Skeletal muscle tissue (tissue), 4 donors: ENCODE measurements around the gene DNAJB8. TPM values are rescaled to one million over a fixed set of nuclear protein-coding genes. Genes with fewer than 3 reads are reported as not detected.
A peak's percentile ranks its signal among the peaks of the same experiment; 100 is the strongest.

Source experiments
- H3K27ac ChIP-seq: one replicate; pipeline ENCODE4 v1.7.0; 2013; ENCODE audit warnings: mild to moderate bottlenecking, low read depth, low read length, inconsistent platforms
- H3K27me3 ChIP-seq, 3 donors: one replicate each; pipeline ENCODE4 v1.7.0; 2013; ENCODE audit warnings: low read length in 3 of 3; ENCODE audit not compliant: control insufficient read depth in 3 of 3, insufficient read depth in 3 of 3
- H3K36me3 ChIP-seq, 3 donors: one replicate each; pipeline ENCODE4 v1.7.0; 2013; ENCODE audit warnings: low read length in 3 of 3; ENCODE audit not compliant: control insufficient read depth in 3 of 3, insufficient read depth in 3 of 3
- H3K4me1 ChIP-seq, 3 donors: one replicate each; pipeline ENCODE4 v1.7.0; 2013; ENCODE audit warnings: low read length in 3 of 3, mild to moderate bottlenecking in 3 of 3; ENCODE audit not compliant: control insufficient read depth in 3 of 3, insufficient read depth in 3 of 3
- H3K4me3 ChIP-seq, 3 donors: one replicate each; pipeline ENCODE4 v1.7.0; 2013; ENCODE audit warnings: low read length in 3 of 3
- H3K9ac ChIP-seq, 3 donors: one replicate each; pipeline ENCODE4 v1.7.0; 2013; ENCODE audit warnings: low read length in 3 of 3, mild to moderate bottlenecking in 3 of 3, moderate library complexity in 2 of 3, low read depth in 1 of 3
- H3K9me3 ChIP-seq, 3 donors: one replicate each; pipeline ENCODE4 v1.7.0; 2013; ENCODE audit warnings: low read length in 3 of 3; ENCODE audit not compliant: control insufficient read depth in 3 of 3
- total RNA-seq: library from RNA; depleted of rRNA; stranded (reverse); fragments of >200 nt; gene quantifications from one replicate; pipeline ENCODE4 v1.2.3, GENCODE V29; 2014
- donor health status: Osteomylitis.

DNAJB8 gene
- total RNA-seq, 1 donor from 2014 or later, result not detected

GRCh38 chr3:128495435-128495970 lies 28.8 kb upstream of the DNAJB8 start:
- Histone ChIP-seq H3K27me3 (peaks cover 86 to 88% (median 88%) of the 10 kb centered on the region in 3 donors), H3K36me3 (peaks cover 0 to 2% (median 0%) of the 10 kb centered on the region in 3 donors), H3K9ac (no peak overlapping the region), H3K4me3 (no peak overlapping the region), H3K9me3 (no peaks in the 10 kb centered on the region), H3K4me1 (peaks cover 13 to 29% (median 25%) of the 10 kb centered on the region in 3 donors), H3K27ac (no peak overlapping the region)

DNA sequence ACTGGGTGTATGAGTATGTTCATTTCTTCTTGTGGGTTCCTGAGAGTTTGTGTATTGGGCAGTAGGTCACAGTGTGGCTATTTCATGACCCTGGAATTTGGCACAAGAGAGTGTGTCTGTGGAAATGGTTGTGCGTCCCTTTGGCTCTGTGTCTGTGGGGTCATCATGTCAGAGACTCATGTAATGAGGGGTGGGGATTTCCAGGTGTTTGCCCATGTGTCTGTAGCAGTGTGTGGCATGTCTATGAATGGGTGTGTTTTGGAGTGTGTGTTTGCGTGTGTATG lies 27.6 kb upstream of the DNAJB8 start:
- H3K4me1 ChIP-seq, result peaks cover 25 to 41% (median 34%) of the 10 kb centered on the region in 3 donors
- no peak overlapping the region for H3K9ac ChIP-seq
- peaks cover 91 to 92% (median 92%) of the 10 kb centered on the region in 3 donors for H3K27me3 ChIP-seq
- no peak overlapping the region for H3K4me3 ChIP-seq
- H3K27ac ChIP-seq, result no peak overlapping the region
- no peaks in the 10 kb centered on the region for H3K9me3 ChIP-seq
- peaks cover 0 to 2% (median 0%) of the 10 kb centered on the region in 3 donors for H3K36me3 ChIP-seq

- Histone ChIP-seq H3K9ac (no peak overlapping the region), H3K4me3 (no peak overlapping the region), H3K36me3 (peaks cover 0 to 2% (median 0%) of the 10 kb centered on the region in 3 donors), H3K4me1 (peaks cover 26 to 44% (median 37%) of the 10 kb centered on the region in 3 donors), H3K9me3 (no peaks in the 10 kb centered on the region), H3K27ac (no peak overlapping the region), H3K27me3 (peaks cover 91 to 92% (median 91%) of the 10 kb centered on the region in 3 donors)
These were observed 27.1 kb upstream of the DNAJB8 start for GRCh38 chr3:128493570-128494366.

GRCh38 chr3:128492671-128493569 lies 26.2 kb upstream of the DNAJB8 start, which contains the start of gene GATA2:
GATA2 (minus strand) TSS chr3:128493201; CDS start chr3:128487031, 6,170 bp downstream.
- Histone ChIP-seq H3K4me1 (peaks cover 34 to 50% (median 42%) of the 10 kb centered on the region in 3 donors), H3K9me3 (no peaks in the 10 kb centered on the region), H3K9ac (peak within 1 kb of the TSS in 1 of 3 donors; percentile 23), H3K36me3 (peaks cover 0 to 2% (median 0%) of the 10 kb centered on the region in 3 donors), H3K27ac (no peak within 1 kb of the TSS), H3K4me3 (peak within 1 kb of the TSS in 2 of 3 donors; percentile 26 to 35), H3K27me3 (peaks cover 92 to 94% (median 92%) of the 10 kb centered on the region in 3 donors)

- H3K36me3 ChIP-seq, result peaks cover 0 to 2% (median 0%) of the 10 kb centered on the region in 3 donors
- H3K4me1 ChIP-seq, result peaks cover 33 to 53% (median 44%) of the 10 kb centered on the region in 3 donors
- H3K9ac ChIP-seq, result peak overlapping the region in 2 of 3 donors; percentile 23 to 25
- H3K27me3 ChIP-seq, result peaks cover 93 to 96% (median 96%) of the 10 kb centered on the region in 3 donors
- peak overlapping the region in 2 of 3 donors; percentile 26 to 35 for H3K4me3 ChIP-seq
- no peaks in the 10 kb centered on the region for H3K9me3 ChIP-seq
- H3K27ac ChIP-seq, result no peak overlapping the region
These were observed 25.4 kb upstream of the DNAJB8 start for GRCh38 chr3:128491941-128492670.

DNA sequence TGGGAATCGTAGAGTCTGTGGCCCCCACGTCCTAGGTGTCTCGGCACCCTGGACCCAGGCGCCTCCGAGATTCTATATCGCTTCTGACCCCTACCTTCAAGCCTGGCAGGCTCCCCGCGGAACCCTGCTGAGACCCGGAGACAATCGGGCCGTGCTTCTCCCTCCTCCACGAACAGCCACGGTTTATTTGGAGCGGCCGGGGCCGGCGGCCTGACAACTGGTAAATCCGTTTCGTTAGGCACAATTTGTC lies 24.9 kb upstream of the DNAJB8 start:
- H3K9me3 ChIP-seq, result no peaks in the 10 kb centered on the region
- peak overlapping the region in 1 of 3 donors; percentile 25 for H3K9ac ChIP-seq
- H3K27ac ChIP-seq, result no peak overlapping the region
- peaks cover 93 to 96% (median 96%) of the 10 kb centered on the region in 3 donors for H3K27me3 ChIP-seq
- H3K4me3 ChIP-seq, result no peak overlapping the region
- H3K4me1 ChIP-seq, result peaks cover 33 to 53% (median 44%) of the 10 kb centered on the region in 3 donors
- peaks cover 0 to 2% (median 0%) of the 10 kb centered on the region in 3 donors for H3K36me3 ChIP-seq

DNA sequence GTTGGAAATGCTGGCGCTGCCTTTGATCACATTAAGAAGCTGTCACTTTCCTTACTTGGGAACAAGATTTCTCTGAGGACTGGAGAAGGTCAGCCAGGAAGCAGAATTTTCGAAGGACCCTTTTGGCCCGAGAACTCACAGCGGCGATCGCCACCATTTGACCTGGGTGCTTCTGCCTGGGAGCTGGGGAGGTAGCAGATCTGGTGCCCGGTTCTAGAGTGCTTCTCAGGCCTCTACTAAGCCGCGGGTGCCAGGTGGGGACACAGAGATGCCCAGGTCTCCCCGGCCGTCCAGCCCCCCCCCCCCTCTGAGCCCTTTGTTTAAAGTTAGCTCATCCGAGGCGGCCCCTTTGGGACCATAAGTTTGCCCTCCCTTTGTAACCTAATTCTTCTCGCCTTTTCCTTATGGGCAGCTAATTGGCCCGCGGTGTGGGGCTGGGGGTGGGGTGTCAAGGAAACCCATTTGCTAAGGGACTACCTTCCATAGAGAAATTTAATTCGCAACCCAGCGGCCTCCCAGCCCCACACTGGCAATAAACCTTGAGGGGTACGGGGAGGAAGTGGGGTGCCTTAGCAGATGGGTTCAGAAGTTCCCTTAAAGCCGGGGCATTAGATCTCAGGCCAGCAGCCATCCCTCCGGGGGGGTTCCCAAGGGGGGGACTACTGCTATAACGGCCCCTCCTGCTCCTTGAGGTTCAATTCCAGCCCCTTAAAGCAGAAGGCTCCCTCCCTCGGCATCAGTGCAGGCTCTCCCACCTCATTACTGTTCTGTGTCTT lies 24.4 kb upstream of the DNAJB8 start:
- Histone ChIP-seq H3K4me3 (no peak overlapping the region), H3K4me1 (peaks cover 34 to 57% (median 47%) of the 10 kb centered on the region in 3 donors), H3K9ac (no peak overlapping the region), H3K27ac (no peak overlapping the region), H3K27me3 (peaks cover 93 to 97% (median 96%) of the 10 kb centered on the region in 3 donors), H3K36me3 (peaks cover 0 to 2% (median 0%) of the 10 kb centered on the region in 3 donors), H3K9me3 (no peaks in the 10 kb centered on the region)

DNA sequence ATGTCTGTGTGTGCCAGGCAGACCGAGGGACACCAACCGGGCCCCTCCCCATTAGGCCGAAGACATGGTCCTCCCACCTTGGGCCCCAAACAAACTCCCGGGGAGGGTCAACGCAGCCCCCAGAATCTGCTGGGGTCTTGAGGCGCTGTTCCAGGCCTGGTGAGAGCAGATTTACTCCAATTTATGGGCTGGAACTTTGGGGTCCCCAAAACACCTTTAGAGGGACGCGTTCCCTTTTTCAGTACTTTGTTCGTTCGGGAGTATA lies 23.9 kb upstream of the DNAJB8 start:
- Histone ChIP-seq H3K27ac (peak overlapping the region; percentile 60), H3K9me3 (no peaks in the 10 kb centered on the region), H3K36me3 (peaks cover 0 to 2% (median 0%) of the 10 kb centered on the region in 3 donors), H3K27me3 (peaks cover 94 to 97% (median 96%) of the 10 kb centered on the region in 3 donors), H3K4me3 (peak overlapping the region; percentile 54 to 69 (median 66)), H3K9ac (peak overlapping the region in 2 of 3 donors; percentile 16 to 58), H3K4me1 (peaks cover 34 to 57% (median 50%) of the 10 kb centered on the region in 3 donors)
